ENCODE measurements around the gene ICAM1.

ICAM1 gene

DNA sequence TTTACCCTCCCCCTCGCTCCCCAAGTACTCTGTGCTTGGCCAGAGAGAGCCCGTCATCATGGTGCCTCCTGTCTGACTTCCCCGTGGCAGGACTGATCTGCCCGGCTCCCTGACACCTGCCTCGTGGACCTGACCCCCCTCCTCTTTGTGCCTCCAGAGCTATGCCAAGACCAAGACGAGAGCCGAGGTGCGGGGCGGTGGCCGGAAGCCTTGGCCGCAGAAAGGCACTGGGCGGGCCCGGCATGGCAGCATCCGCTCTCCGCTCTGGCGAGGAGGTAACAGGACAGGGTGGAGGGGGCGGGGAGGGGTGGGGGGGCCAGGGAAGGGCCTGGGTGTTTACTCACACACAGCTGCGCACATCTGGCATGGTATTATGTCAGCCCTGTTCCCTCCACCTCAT is 14.4 kb upstream of the ICAM1 start:
- TF ChIP-seq ZNF274 (IDR thresholded peaks at IDR 0.05; ENCODE audit: low read depth, low read length) = no peak
- H3K4me3 ChIP-seq (ENCODE audit: low read length) = no peak overlapping the region

DNA sequence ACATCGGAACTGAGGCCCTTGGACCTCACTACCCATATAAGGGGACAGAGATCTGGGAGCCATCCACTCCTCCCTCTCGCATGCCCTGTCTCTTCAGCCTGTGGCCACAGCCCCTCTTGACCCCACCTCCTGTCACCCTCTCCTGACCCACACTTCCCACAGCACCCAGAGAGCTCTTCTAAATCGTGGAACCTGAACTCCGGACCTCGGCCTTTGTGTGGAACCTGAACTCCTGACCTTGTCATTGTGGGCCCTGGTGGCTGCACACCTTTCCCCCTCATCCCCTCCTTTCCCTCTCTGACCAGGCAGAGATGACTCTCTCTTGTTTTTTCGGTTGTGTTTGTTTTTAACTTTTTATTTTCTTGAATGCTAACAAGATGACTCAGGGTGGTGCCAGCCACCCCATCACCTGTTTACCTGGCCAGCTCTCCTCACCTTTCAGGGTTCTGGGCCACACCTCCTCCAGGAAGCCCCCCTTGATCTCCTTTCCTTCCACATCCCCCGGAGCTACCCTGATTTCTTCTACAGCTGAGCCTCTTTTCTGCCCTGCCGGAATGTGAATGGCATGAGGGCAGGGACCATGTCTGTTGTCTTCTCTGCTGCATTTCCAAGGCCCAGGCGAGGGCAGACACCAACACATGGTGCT is 13.8 kb upstream of the ICAM1 start:
- no peak for TF ChIP-seq ZNF274 (IDR thresholded peaks at IDR 0.05; ENCODE audit: low read depth, low read length)

DNA sequence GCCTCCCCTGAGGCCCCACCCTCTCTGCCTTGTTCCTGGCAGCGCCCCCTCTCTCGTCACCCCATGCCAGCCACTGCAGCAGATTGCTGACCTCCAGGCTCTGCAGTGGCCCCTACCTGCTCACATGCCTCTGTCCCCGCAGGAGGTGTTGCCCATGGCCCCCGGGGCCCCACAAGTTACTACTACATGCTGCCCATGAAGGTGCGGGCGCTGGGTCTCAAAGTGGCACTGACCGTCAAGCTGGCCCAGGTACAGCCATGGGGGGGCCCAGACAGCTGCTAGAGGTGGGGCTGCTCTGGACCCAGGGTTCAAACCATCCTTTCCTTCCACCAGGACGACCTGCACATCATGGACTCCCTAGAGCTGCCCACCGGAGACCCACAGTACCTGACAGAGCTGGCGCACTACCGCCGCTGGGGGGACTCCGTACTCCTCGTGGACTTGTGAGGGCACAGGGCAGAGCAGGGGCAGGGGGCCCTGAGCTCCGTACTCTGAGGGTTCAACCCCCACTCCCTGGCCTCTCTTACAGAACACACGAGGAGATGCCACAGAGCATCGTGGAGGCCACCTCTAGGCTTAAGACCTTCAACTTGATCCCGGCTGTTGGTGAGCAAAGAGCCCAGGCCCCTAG is 12.7 kb upstream of the ICAM1 start:
- no peak overlapping the region for H3K4me3 ChIP-seq (ENCODE audit: low read length)
- TF ChIP-seq ZNF274 (IDR thresholded peaks at IDR 0.05; ENCODE audit: low read depth, low read length) = no peak

More for the DNA sequence above, 13.8 kb upstream of the ICAM1 start:
- no peak overlapping the region for H3K4me3 ChIP-seq (ENCODE audit: low read length)

DNA sequence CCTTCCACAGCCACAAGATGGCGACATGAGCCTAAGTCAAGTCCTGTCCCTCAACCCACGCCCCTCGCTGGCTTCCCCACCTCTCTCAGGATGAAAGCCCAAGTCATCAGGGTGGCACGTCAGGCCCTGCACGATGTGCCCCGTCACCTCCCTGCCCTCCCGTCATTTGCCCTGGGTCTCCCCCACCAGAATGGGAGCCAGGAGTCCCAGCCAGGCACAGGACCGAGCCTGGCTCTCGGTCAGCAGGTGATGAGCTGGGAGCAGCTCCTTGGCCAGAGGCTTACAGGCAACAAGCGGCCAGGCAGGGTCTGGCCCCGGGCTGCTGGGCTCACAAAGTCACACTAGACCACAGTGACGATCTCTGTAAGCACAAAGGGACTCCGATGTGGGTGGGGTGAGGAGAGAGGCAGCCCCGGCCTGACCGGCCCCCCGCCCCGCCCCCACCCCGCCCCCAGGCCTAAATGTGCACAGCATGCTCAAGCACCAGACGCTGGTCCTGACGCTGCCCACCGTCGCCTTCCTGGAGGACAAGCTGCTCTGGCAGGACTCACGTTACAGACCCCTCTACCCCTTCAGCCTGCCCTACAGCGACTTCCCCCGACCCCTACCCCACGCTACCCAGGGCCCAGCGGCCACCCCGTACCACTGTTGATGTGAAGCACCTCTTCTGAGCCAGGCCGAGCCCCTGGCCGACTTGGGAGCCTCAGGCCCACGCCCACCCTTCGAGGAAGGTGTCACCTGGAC is 11.6 kb upstream of the ICAM1 start:
- TF ChIP-seq ZNF274 (IDR thresholded peaks at IDR 0.05; ENCODE audit: low read depth, low read length) = no peak
- no peak overlapping the region for H3K4me3 ChIP-seq (ENCODE audit: low read length)

DNA sequence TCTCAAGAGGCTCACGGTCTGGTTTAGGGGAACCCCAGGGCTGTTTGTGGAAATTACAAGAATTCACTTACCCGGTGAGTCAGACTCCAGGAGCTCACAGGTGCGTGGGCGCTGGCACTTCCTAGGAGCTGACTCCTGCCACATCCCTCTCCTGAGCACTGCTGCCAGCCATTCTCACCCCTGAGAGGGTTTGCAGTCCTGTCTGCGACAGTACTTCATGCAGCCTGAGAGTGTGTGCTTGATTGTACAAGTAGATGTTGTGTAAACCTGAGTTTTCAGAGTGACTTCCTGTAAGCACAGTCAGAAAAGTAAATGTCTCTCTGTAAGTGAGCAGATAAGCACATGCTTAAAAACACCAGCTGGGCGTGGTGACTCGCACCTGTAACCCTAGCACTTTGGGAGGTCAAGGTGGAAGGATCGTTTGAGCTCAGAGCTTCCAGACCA is 10.8 kb upstream of the ICAM1 start:
- no peak for TF ChIP-seq ZNF274 (IDR thresholded peaks at IDR 0.05; ENCODE audit: low read depth, low read length)
- H3K4me3 ChIP-seq (ENCODE audit: low read length) = no peak overlapping the region

DNA sequence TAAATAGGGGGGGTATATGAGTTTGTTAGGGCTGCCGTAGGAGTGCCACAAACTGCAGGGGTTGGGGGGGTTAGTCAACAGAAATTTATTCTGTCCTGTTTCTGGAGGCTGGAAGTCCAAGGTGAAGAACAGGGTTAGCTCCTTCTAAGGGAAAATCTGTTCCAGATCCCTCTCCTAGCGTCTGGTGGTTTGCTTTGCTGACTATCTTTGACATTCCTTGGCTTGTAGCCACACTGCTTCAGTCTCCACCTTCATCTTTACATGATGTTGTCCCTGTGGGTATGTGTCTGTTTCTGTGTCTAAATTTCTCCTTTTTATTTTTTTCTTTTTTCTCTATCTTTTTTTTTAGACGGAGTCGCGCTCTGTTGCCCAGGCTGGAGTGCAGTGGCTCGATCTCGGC is 8.1 kb upstream of the ICAM1 start:
- H3K4me3 ChIP-seq (ENCODE audit: low read length) = no peak overlapping the region
- no peak for TF ChIP-seq ZNF274 (IDR thresholded peaks at IDR 0.05; ENCODE audit: low read depth, low read length)

DNA sequence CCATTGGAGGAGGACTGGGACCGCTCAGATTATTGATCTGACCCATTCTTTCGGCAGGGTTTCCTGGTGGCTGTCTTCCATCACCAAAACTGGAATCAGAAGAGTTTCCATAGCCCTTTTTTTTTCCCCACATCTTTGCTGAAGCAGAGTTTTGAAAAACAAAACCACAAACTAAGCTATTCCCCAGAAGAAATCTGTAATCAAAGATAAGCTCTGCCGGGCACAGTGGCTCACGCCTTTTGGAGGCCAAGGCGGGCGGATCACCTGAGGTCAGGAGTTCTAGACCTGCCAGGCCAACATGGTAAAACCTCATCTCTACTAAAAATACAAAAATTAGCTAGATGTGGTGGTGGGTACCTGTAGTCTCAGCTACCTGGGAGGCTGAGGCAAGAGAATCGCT is 4.2 kb upstream of the ICAM1 start:
- H3K4me3 ChIP-seq (ENCODE audit: low read length) = no peak overlapping the region
- no peak for TF ChIP-seq ZNF274 (IDR thresholded peaks at IDR 0.05; ENCODE audit: low read depth, low read length)

DNA sequence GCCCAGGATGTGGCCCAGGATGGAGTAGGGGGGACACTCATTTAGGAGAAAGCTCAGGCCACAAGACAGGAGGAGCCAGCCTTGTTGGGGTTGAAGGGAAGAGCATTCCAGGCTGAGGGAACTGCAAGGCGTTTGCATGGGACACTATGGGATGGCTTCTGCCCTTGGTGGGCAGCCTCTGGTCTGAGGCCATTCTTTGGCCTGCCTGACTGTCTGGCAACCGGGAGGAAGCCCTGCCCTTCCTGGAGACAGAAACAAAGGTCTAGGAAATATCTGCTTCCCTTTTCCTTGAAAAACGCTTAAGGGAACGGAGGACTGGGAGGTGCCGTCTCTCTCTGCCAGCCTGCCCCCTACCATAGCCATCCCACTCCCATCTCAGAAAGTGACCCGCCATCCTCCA is 2.8 kb upstream of the ICAM1 start:
- H3K4me3 ChIP-seq (ENCODE audit: low read length) = no peak overlapping the region
- TF ChIP-seq ZNF274 (IDR thresholded peaks at IDR 0.05; ENCODE audit: low read depth, low read length) = no peak

DNA sequence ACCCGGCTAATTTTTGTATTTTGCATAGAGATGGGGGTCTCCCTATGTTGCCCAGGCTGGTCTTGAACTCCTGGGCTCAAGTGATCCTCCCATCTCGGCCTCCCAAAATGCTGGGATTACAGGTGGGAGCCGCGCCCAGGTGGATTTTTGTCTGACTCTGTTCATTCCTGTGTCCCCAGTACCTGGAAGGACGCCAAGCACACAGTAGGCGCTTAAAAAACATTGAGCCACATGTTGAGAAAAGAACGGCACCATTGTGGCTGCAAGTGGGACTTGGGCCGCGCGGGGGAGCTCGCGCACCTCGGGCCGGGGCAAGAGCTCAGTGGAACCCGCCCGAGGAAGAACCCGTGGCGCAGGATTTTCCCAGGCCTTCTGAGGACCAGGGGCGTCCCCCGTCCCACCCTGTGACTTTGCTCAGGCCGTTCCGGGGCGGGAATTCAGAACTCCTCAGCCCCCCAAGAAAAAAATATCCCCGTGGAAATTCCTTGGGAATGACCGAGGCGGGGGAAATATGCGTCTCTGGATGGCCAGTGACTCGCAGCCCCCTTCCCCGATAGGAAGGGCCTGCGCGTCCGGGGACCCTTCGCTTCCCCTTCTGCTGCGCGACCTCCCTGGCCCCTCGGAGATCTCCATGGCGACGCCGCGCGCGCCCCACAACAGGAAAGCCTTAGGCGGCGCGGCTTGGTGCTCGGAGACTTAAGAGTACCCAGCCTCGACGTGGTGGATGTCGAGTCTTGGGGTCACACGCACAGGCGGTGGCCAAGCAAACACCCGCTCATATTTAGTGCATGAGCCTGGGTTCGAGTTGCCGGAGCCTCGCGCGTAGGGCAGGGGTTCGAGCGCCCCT is 1.4 kb upstream of the ICAM1 start:
- TF ChIP-seq ZNF274 (IDR thresholded peaks at IDR 0.05; ENCODE audit: low read depth, low read length) = no peak
- peak overlapping the region; percentile 69; the same call in 1 of the 2 replicates for H3K4me3 ChIP-seq (ENCODE audit: low read length)

DNA sequence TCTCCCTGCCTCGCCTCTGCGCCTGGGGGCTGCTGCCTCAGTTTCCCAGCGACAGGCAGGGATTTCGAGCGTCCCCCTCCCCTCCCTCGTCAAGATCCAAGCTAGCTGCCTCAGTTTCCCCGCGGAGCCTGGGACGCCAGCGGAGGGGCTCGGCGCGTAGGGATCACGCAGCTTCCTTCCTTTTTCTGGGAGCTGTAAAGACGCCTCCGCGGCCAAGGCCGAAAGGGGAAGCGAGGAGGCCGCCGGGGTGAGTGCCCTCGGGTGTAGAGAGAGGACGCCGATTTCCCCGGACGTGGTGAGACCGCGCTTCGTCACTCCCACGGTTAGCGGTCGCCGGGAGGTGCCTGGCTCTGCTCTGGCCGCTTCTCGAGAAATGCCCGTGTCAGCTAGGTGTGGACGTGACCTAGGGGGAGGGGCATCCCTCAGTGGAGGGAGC is 722 bp upstream of the ICAM1 start:
- H3K4me3 ChIP-seq (ENCODE audit: low read length) = peak overlapping the region; percentile 69; the same call in 1 of the 2 replicates

DNA sequence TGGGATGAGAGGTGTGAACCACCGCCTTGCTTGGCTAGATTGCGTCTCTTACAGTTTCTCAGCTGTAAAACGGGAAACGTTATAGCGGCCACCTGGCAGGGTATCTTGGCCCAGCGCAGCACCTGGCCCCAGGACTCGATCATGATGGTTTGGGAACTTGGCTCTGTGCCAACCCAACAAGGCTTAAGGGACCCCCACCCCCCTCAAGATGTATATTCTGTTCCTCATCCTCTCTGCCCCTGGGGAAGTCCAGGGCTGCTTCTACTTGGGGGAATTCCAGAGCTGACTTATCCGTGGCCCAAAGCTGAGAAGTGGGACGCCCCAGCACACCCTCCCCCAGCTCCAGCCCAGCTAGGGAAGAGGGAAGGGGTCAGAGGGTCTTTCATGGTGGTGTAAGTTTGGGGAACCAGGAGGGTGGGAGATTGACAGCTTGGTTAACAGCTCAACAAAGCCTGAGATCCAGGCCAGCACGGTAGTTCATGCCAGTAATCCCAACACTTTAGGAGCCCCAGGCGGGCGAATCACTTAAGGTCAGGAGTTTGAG is 695 bp downstream of the ICAM1 start:
- peak overlapping the region; percentile 69 for H3K4me3 ChIP-seq (ENCODE audit: low read length)
- no peak for TF ChIP-seq ZNF274 (IDR thresholded peaks at IDR 0.05; ENCODE audit: low read depth, low read length)

More for the DNA sequence above, 722 bp upstream of the ICAM1 start:
- no peak for TF ChIP-seq ZNF274 (IDR thresholded peaks at IDR 0.05; ENCODE audit: low read depth, low read length)

DNA sequence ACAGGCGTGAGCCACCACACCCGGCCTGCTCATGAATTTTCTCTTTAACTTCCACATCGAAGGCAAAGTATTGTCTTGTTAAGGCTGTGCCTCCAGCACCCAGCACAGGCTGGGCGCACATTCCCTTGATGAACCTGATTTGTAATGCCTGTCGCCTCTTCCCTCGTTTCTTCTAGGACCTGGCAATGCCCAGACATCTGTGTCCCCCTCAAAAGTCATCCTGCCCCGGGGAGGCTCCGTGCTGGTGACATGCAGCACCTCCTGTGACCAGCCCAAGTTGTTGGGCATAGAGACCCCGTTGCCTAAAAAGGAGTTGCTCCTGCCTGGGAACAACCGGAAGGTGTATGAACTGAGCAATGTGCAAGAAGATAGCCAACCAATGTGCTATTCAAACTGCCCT is 3.7 kb downstream of the ICAM1 start:
- no peak for TF ChIP-seq ZNF274 (IDR thresholded peaks at IDR 0.05; ENCODE audit: low read depth, low read length)
- H3K4me3 ChIP-seq (ENCODE audit: low read length) = no peak overlapping the region

DNA sequence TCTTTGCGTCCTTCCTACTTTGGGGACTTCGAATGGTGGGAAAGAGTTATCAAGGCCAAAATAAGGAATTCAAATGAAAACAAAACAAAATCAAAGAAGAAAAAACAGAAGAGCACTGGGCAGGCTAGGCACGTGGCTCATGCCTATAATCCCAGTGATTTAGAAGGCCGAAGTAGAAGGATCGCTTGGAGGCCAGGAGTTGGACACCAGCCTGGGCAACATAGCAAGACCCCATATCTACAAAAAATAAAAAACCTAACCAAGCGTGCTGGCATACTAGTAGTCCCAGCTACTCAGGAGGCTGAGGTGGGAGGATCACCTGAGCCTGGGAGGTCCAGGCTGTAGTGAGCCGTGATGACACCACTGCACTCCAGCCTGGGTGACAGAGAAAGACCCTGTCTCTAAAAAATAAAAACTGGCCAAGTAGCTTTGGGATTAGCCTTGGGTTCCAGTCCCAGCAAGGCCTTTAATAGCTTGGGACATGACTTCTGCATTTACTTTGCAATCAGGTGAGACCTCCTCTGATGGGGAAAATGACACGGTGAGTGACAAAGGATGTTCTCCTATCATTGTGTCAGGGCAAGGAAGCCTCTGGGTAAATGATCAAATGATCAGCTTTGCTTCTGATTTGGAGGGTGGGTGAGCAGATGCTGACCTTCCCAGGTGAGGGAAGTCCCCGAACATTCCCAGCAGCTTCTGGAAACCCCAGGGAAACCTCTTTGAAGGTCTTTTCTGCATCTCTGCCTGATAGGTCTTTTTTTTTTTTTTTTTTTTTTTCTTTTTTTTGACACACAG is 7.1 kb downstream of the ICAM1 start:
- no peak overlapping the region for H3K4me3 ChIP-seq (ENCODE audit: low read length)
- TF ChIP-seq ZNF274 (IDR thresholded peaks at IDR 0.05; ENCODE audit: low read depth, low read length) = no peak
